HCT116 (cell line): Measurements from ENCODE around the gene OTULINL. TPM values are rescaled to one million over a fixed set of nuclear protein-coding genes. Genes with fewer than 3 reads are reported as not detected.

Experiments
- ATAC-seq: fragments of 200-7000 bp; cut with Tn5 transposase; 2 replicates; pipeline ENCODE4 v1.9.1; 2020; ENCODE audit warnings: mild to moderate bottlenecking, moderate library complexity
- BruUV-seq: library from RNA; stranded (reverse); fragments of 400-500 nt; replicated peaks from 2 replicates; lab custom pipeline; 2021; lab: Mats Ljungman, UMichigan
- CTCF ChIA-PET: fragments of 300-600 bp; sonication (Branson Sonifier 250); formaldehyde crosslinking; loops from one replicate; lab custom pipeline; 2021; ENCODE audit warnings: antibody characterized with exemption; lab: Charles Lee
- POLR2A ChIA-PET: fragments of 300-600, 350-600 bp; sonication (Branson Sonifier 250); formaldehyde crosslinking; loops from one replicate; lab custom pipeline; 2021; ENCODE audit warnings: antibody characterized with exemption; lab: Charles Lee
- RAD21 ChIA-PET, 2 experiments: fragments of 300-600 bp; sonication (Branson Sonifier 250); formaldehyde crosslinking; loops; one replicate each; lab custom pipeline; 2023; ENCODE audit warnings: low total read pairs in 2 of 2; ENCODE audit not compliant: uncharacterized antibody in 2 of 2, unreplicated experiment in 2 of 2, low non-redundant PET in 1 of 2; lab: Charles Lee
- DNase-seq: peaks from one replicate; pipeline ENCODE4 v3.0.0-alpha.2; 2010; ENCODE audit warnings: low read depth, low spot score
- H2AFZ ChIP-seq: fragments of 200-600 bp; shearing (Covaris generic), sonication (generic); 2 replicates; pipeline ENCODE4 v1.6.1; 2017; ENCODE audit warnings: low read depth, mixed run types, mixed read lengths, antibody characterized with exemption, low read length; ENCODE audit not compliant: poor library complexity, severe bottlenecking
- H3K27ac ChIP-seq: 2 replicates; pipeline ENCODE4 v1.5.1; 2012; ENCODE audit warnings: low read depth, low read length
- H3K27me3 ChIP-seq: fragments of 200-600 bp; sonication (generic); 2 replicates; pipeline ENCODE4 v1.6.1; 2016; ENCODE audit warnings: mixed run types, low read length, mixed read lengths; ENCODE audit not compliant: insufficient read depth
- H3K36me3 ChIP-seq, 2 experiments: fragments of 200-500 bp in 1 of 2; fragments of 200-600 bp in 1 of 2; sonication (Bioruptor generic) in 1 of 2; sonication (generic) in 1 of 2; 2 replicates each; pipeline versions ENCODE4 v1.5.1 to v1.6.1; 2014 to 2016; ENCODE audit warnings: low read length in 2 of 2, inconsistent platforms in 1 of 2, mixed read lengths in 1 of 2, mixed run types in 1 of 2; ENCODE audit not compliant: insufficient read depth in 2 of 2, control insufficient read depth in 1 of 2
- H3K4me1 ChIP-seq, 2 experiments: fragments of 200-600 bp in 1 of 2; sonication (generic) in 1 of 2; 2 replicates each; pipeline versions ENCODE4 v1.5.1 to v1.6.1; 2012 to 2017; ENCODE audit warnings: low read length in 2 of 2, inconsistent platforms in 1 of 2, mild to moderate bottlenecking in 1 of 2, mixed read lengths in 1 of 2, mixed run types in 1 of 2, moderate library complexity in 1 of 2; ENCODE audit not compliant: insufficient read depth in 2 of 2, control insufficient read depth in 1 of 2
- H3K4me2 ChIP-seq: fragments of 200-600 bp; sonication (generic); 2 replicates; pipeline ENCODE4 v1.6.1; 2017; ENCODE audit warnings: mixed run types, low read length, mixed read lengths
- H3K4me3 ChIP-seq, 2 experiments: fragments of 200-600 bp in 1 of 2; sonication (generic) in 1 of 2; replicated peaks in 1 of 2; 2 replicates each; pipeline ENCODE4 v1.5.1; 2011 to 2016; ENCODE audit warnings: low read length in 2 of 2, control low read depth in 1 of 2, low read depth in 1 of 2, mild to moderate bottlenecking in 1 of 2, mixed read lengths in 1 of 2, mixed run types in 1 of 2
- H3K79me2 ChIP-seq: fragments of 200-600 bp; sonication (generic); 2 replicates; pipeline ENCODE4 v1.6.1; 2017; ENCODE audit warnings: mild to moderate bottlenecking, mixed run types, low read length, moderate library complexity, mixed read lengths; ENCODE audit not compliant: insufficient read depth
- H3K9ac ChIP-seq: fragments of 200-600 bp; sonication (generic); 2 replicates; pipeline ENCODE4 v1.6.1; 2016; ENCODE audit warnings: low read length, mixed read lengths
- H3K9me2 ChIP-seq: fragments of 200-600 bp; sonication (generic), shearing (Covaris generic); 2 replicates; pipeline ENCODE4 v1.6.1; 2017; ENCODE audit warnings: mixed run types, mild to moderate bottlenecking, moderate library complexity; ENCODE audit not compliant: insufficient read depth
- H3K9me3 ChIP-seq, 2 experiments: fragments of 200-500 bp in 1 of 2; fragments of 200-600 bp in 1 of 2; sonication (Bioruptor generic) in 1 of 2; sonication (generic) in 1 of 2; 2 replicates each; pipeline ENCODE4 v1.6.1; 2014 to 2017; ENCODE audit warnings: low read length in 2 of 2, mixed read lengths in 2 of 2, inconsistent platforms in 1 of 2, low read depth in 1 of 2, mild to moderate bottlenecking in 1 of 2, mixed run types in 1 of 2, moderate library complexity in 1 of 2; ENCODE audit not compliant: control insufficient read depth in 1 of 2, insufficient read depth in 1 of 2
- H4K20me1 ChIP-seq: fragments of 200-600 bp; sonication (generic), shearing (Covaris generic); 2 replicates; pipeline ENCODE4 v1.6.1; 2017; ENCODE audit warnings: mixed run types, mild to moderate bottlenecking, moderate library complexity; ENCODE audit not compliant: insufficient read depth
- ATF3 ChIP-seq: IDR thresholded peaks from 2 replicates; pipeline ENCODE4 v1.6.1; 2012
- CEBPB ChIP-seq: IDR thresholded peaks from 2 replicates; pipeline ENCODE4 v1.6.1; 2012; ENCODE audit warnings: low read depth
- CTCF ChIP-seq, 3 experiments: fragments of 200-600 bp in 1 of 3; sonication (generic) in 1 of 3; IDR thresholded peaks in 2 of 3; conservative IDR thresholded peaks in 1 of 3; 2 replicates each; pipeline ENCODE4 v1.5.1; 2012 to 2017; ENCODE audit warnings: low read depth in 2 of 3, low read length in 2 of 3, antibody characterized with exemption in 1 of 3, borderline replicate concordance in 1 of 3, control low read depth in 1 of 3, mild to moderate bottlenecking in 1 of 3, mixed read lengths in 1 of 3, mixed run types in 1 of 3, moderate library complexity in 1 of 3; ENCODE audit not compliant: insufficient read depth in 1 of 3
- EGR1 ChIP-seq: IDR thresholded peaks from 2 replicates; pipeline ENCODE4 v1.6.1; 2012; ENCODE audit warnings: low read depth
- ELF1 ChIP-seq: IDR thresholded peaks from 2 replicates; pipeline ENCODE4 v1.6.1; 2012; ENCODE audit warnings: low read depth, borderline replicate concordance
- EZH2phosphoT487 ChIP-seq: fragments of 200-600 bp; IDR thresholded peaks from 2 replicates; pipeline ENCODE4 v1.6.1; 2018; ENCODE audit warnings: antibody characterized with exemption, borderline replicate concordance
- FOSL1 ChIP-seq: IDR thresholded peaks from 2 replicates; pipeline ENCODE4 v1.6.1; 2012; ENCODE audit warnings: low read depth
- JUND ChIP-seq: IDR thresholded peaks from 2 replicates; pipeline ENCODE4 v1.6.1; 2012
- MAX ChIP-seq: IDR thresholded peaks from 2 replicates; pipeline ENCODE4 v1.6.1; 2012
- POLR2A ChIP-seq: IDR thresholded peaks from 2 replicates; pipeline ENCODE4 v1.7.0; 2011; ENCODE audit warnings: borderline replicate concordance; ENCODE audit not compliant: insufficient read depth, insufficient read length; ENCODE audit errors: extremely low read depth
- REST ChIP-seq: IDR thresholded peaks from 2 replicates; pipeline ENCODE4 v1.6.1; 2012; ENCODE audit warnings: low read depth
- SIN3A ChIP-seq: IDR thresholded peaks from 2 replicates; pipeline ENCODE4 v1.6.1; 2012; ENCODE audit warnings: low read depth
- SP1 ChIP-seq: IDR thresholded peaks from 2 replicates; pipeline ENCODE4 v1.6.1; 2012; ENCODE audit warnings: low read depth
- TCF7L2 ChIP-seq: IDR thresholded peaks from 2 replicates; pipeline ENCODE4 v1.7.0; 2011; ENCODE audit warnings: borderline replicate concordance, inconsistent platforms; ENCODE audit not compliant: insufficient read depth, insufficient read length; ENCODE audit errors: extremely low read depth
- YY1 ChIP-seq: IDR thresholded peaks from 2 replicates; pipeline ENCODE4 v1.6.1; 2011; ENCODE audit warnings: low read length, low read depth, moderate library complexity, mild to moderate bottlenecking; ENCODE audit not compliant: insufficient replicate concordance; ENCODE audit errors: extremely low read depth
- ZBTB33 ChIP-seq: IDR thresholded peaks from 2 replicates; pipeline ENCODE4 v1.6.1; 2011; ENCODE audit warnings: mild to moderate bottlenecking, low read length, moderate library complexity; ENCODE audit not compliant: insufficient replicate concordance; ENCODE audit errors: extremely low read depth
- ZNF274 ChIP-seq: fragments of 200-500 bp; sonication (Bioruptor generic); IDR thresholded peaks from 2 replicates; pipeline ENCODE4 v1.6.1; 2014; ENCODE audit warnings: mild to moderate bottlenecking, low read depth, low read length, inconsistent platforms
- intact Hi-C: fragments of 100-400 bp; cut with micrococcal nuclease; formaldehyde crosslinking; loops from 2 replicates; pipeline ENCODE4 v1.10.0; 2022
- total RNA-seq: library from RNA; stranded (reverse); gene quantifications from one replicate; pipeline ENCODE4 v1.2.1, GENCODE V29; 2021; ENCODE audit not compliant: unreplicated experiment

The OTULINL gene
- total RNA-seq, 1 experiment from 2014 or later: 8.8 TPM

GRCh38 chr5:14593326-14594021 is 11.9 kb downstream of the OTULINL start:
- no peak for TF ChIP-seq EGR1
- no peak for TF ChIP-seq YY1
- TF ChIP-seq POLR2A: no peak
- no peak for TF ChIP-seq REST
- TF ChIP-seq ZNF274: no peak
- no peak for TF ChIP-seq SIN3A
- TF ChIP-seq CTCF (IDR thresholded peaks at IDR 0.05 in 2 of 3, conservative IDR thresholded peaks at IDR 0.05 in 1 of 3; ENCODE audit: borderline replicate concordance in 1 of 3, insufficient read depth in 1 of 3, low read depth in 2 of 3, low read length in 2 of 3): no peak
- TF ChIP-seq JUND: no peak
- no peak for TF ChIP-seq FOSL1
- no peak for TF ChIP-seq ATF3
- TF ChIP-seq TCF7L2: no peak
- no peak for TF ChIP-seq EZH2phosphoT487
- TF ChIP-seq MAX: no peak
- no peak for TF ChIP-seq ELF1
- no peak for TF ChIP-seq ZBTB33
- TF ChIP-seq SP1: no peak
- TF ChIP-seq CEBPB: no peak
- no peak for DNase-seq
- CTCF ChIA-PET: interaction anchor here (1.0 kb wide), 1 partner anchor 55 kb away, joined by 3 read pairs; no protein-coding TSS in a partner anchor
- H3K9ac ChIP-seq: no peak overlapping the region
- no TSS peak for BruUV-seq
- H3K36me3 ChIP-seq: no peaks in the 10 kb centered on the region
- no peaks in the 10 kb centered on the region for H3K4me1 ChIP-seq
- no peak for ATAC-seq
- H4K20me1 ChIP-seq: no peaks in the 10 kb centered on the region
- intact Hi-C loops: no loop called here
- H3K9me3 ChIP-seq: no peaks in the 10 kb centered on the region
- H3K27me3 ChIP-seq: no peaks in the 10 kb centered on the region
- H2AFZ ChIP-seq: no peak overlapping the region
- POLR2A ChIA-PET: no interaction called here
- H3K79me2 ChIP-seq: no peaks in the 10 kb centered on the region
- RAD21 ChIA-PET: interaction anchor here in 1 of 2 experiments (0.6 kb wide), 1 partner anchor 79 kb away, joined by 4 read pairs; no protein-coding TSS in a partner anchor
- H3K27ac ChIP-seq: no peak overlapping the region
- H3K9me2 ChIP-seq: no peaks in the 10 kb centered on the region
- H3K4me3 ChIP-seq: no peak overlapping the region
- H3K4me2 ChIP-seq: no peak overlapping the region
